ENCODE results near the gene SUGP1.

The SUGP1 gene

GRCh38 chr19:19341026-19341425 lies 20.7 kb upstream of the SUGP1 start:
- DNase-seq (ENCODE audit: low spot score), result no peak

- no peak for DNase-seq (ENCODE audit: low spot score)
These were observed 17.8 kb upstream of the SUGP1 start for GRCh38 chr19:19338082-19338481.

GRCh38 chr19:19337120-19337519 lies 16.8 kb upstream of the SUGP1 start:
- no peak for DNase-seq (ENCODE audit: low spot score)

- DNase-seq (ENCODE audit: low spot score), result no peak
These were observed 16.3 kb upstream of the SUGP1 start for GRCh38 chr19:19336597-19336996.

- no peak for DNase-seq (ENCODE audit: low spot score)
These were observed 15.3 kb upstream of the SUGP1 start for GRCh38 chr19:19335408-19336158.

GRCh38 chr19:19334989-19335344 lies 14.7 kb upstream of the SUGP1 start:
- no peak for DNase-seq (ENCODE audit: low spot score)

GRCh38 chr19:19334063-19334988 lies 14.0 kb upstream of the SUGP1 start:
- DNase-seq (ENCODE audit: low spot score), result no peak

GRCh38 chr19:19329126-19329525 lies 8.8 kb upstream of the SUGP1 start:
- no peak for DNase-seq (ENCODE audit: low spot score)

GRCh38 chr19:19327672-19328071 lies 7.4 kb upstream of the SUGP1 start:
- DNase-seq (ENCODE audit: low spot score), result no peak

- DNase-seq (ENCODE audit: low spot score), result no peak
These were observed 3.9 kb upstream of the SUGP1 start for GRCh38 chr19:19324059-19324770.

- peak; percentile 38 for DNase-seq (ENCODE audit: low spot score)
These were observed 850 bp upstream of the SUGP1 start for GRCh38 chr19:19321141-19321577.

GRCh38 chr19:19319732-19320360 lies 463 bp downstream of the SUGP1 start:
- DNase-seq (ENCODE audit: low spot score), result peak; percentile 34

- DNase-seq (ENCODE audit: low spot score), result no peak
These were observed 4.2 kb downstream of the SUGP1 start for GRCh38 chr19:19316082-19316481.

GRCh38 chr19:19315444-19315843 lies 4.9 kb downstream of the SUGP1 start:
- DNase-seq (ENCODE audit: low spot score), result no peak

- DNase-seq (ENCODE audit: low spot score), result no peak
These were observed 11.9 kb downstream of the SUGP1 start for GRCh38 chr19:19308373-19308772.

- DNase-seq (ENCODE audit: low spot score), result no peak
These were observed 14.1 kb downstream of the SUGP1 start for GRCh38 chr19:19306191-19306590.

- no peak for DNase-seq (ENCODE audit: low spot score)
These were observed 14.6 kb downstream of the SUGP1 start for GRCh38 chr19:19305696-19306095.

- DNase-seq (ENCODE audit: low spot score), result no peak
These were observed 15.2 kb downstream of the SUGP1 start for GRCh38 chr19:19305066-19305465.

- no peak for DNase-seq (ENCODE audit: low spot score)
These were observed 15.9 kb downstream of the SUGP1 start for GRCh38 chr19:19304186-19304965.

- no peak for DNase-seq (ENCODE audit: low spot score)
These were observed 16.9 kb downstream of the SUGP1 start for GRCh38 chr19:19303411-19303810.

- DNase-seq (ENCODE audit: low spot score), result no peak
These were observed 19.7 kb downstream of the SUGP1 start for GRCh38 chr19:19300613-19301012.

Data from RKO (cell line).